ENCODE results near the gene NR1I3.

NR1I3 gene

GRCh38 chr1:161238039-161238473, at the start of gene NR1I3:
Gene NR1I3 (minus strand): TSS chr1:161238203. CDS start chr1:161236565, 1,638 bp downstream.
- no peak within 1 kb of the TSS for H3K4me3 ChIP-seq

GRCh38 chr1:161287482-161288054, 49.6 kb upstream of the NR1I3 start:
- TF ChIP-seq CTCF (IDR thresholded peaks at IDR 0.05), result no peak
- DNase-seq (ENCODE audit: low spot score), result no peak
- H3K4me3 ChIP-seq, result no peak overlapping the region
- H3K27ac ChIP-seq, result no peak overlapping the region

More at GRCh38 chr1:161238039-161238473, at the start of gene NR1I3:
- DNase-seq (ENCODE audit: low spot score), result no peak
- no peak for TF ChIP-seq CTCF (IDR thresholded peaks at IDR 0.05)
- no peak within 1 kb of the TSS for H3K27ac ChIP-seq

- Histone ChIP-seq H3K4me3 (no peak overlapping the region), H3K27ac (no peak overlapping the region)
- TF ChIP-seq CTCF (IDR thresholded peaks at IDR 0.05), result no peak
- no peak for DNase-seq (ENCODE audit: low spot score)
Observed at GRCh38 chr1:161285521-161285920, 47.5 kb upstream of the NR1I3 start.

- TF ChIP-seq CTCF (IDR thresholded peaks at IDR 0.05), result no peak
- no peak for DNase-seq (ENCODE audit: low spot score)
- no peak overlapping the region for H3K4me3 ChIP-seq
- H3K27ac ChIP-seq, result no peak overlapping the region
Observed at GRCh38 chr1:161285113-161285512, 47.1 kb upstream of the NR1I3 start.

GRCh38 chr1:161282991-161283390, 45.0 kb upstream of the NR1I3 start:
- Histone ChIP-seq H3K27ac (no peak overlapping the region), H3K4me3 (no peak overlapping the region)
- TF ChIP-seq CTCF (IDR thresholded peaks at IDR 0.05), result no peak
- DNase-seq (ENCODE audit: low spot score), result no peak

- DNase-seq (ENCODE audit: low spot score), result no peak
- no peak for TF ChIP-seq CTCF (IDR thresholded peaks at IDR 0.05)
- Histone ChIP-seq H3K27ac (no peak overlapping the region), H3K4me3 (no peak overlapping the region)
Observed at GRCh38 chr1:161274874-161275273, 36.9 kb upstream of the NR1I3 start.

GRCh38 chr1:161273402-161273801, 35.4 kb upstream of the NR1I3 start:
- Histone ChIP-seq H3K4me3 (no peak overlapping the region), H3K27ac (no peak overlapping the region)
- TF ChIP-seq CTCF (IDR thresholded peaks at IDR 0.05), result no peak
- DNase-seq (ENCODE audit: low spot score), result no peak

Data from coronary artery (tissue), 2 donors.